HG03045 (cell line): ENCODE measurements around the gene GUCD1.

ENCODE experiments used
- ATAC-seq: cut with Tn5 transposase; IDR thresholded peaks from one replicate; pipeline ENCODE4 v1.9.1; 2021; ENCODE audit warnings: mild to moderate bottlenecking, moderate library complexity; ENCODE audit not compliant: unreplicated experiment

The GUCD1 gene

GRCh38 chr22:24504956-24505736 is 49.8 kb downstream of the GUCD1 start:
- ATAC-seq, result no peak

- no peak for ATAC-seq
Measured at GRCh38 chr22:24504540-24504939, 50.4 kb downstream of the GUCD1 start.

DNA sequence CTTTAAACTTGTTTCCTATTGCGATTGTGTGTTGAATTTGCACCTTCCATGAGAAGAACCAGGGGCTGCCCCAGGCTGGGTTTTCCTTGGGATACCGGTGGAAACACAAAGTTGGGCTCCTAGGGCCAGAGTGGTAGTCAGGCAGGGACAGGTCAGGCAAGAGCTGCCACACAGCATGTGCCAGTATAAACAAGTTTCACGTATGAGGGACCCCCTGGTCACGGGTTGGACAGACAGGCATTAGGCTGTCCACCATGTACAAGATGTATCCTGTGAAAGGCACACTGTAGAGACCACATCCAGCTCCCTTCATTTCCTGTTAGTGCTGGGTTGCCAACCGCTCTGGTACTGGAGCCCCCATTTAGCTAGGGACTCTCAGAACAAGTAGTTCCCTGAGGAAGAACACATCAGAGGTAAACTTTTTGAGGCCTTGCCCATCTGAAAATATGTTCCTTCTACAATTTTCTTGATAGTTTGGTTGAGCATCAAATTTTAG is 51.0 kb downstream of the GUCD1 start:
- ATAC-seq, result no peak

GRCh38 chr22:24503137-24503842 is 51.6 kb downstream of the GUCD1 start:
- no peak for ATAC-seq

- ATAC-seq, result no peak
Measured at GRCh38 chr22:24502541-24502940, 52.4 kb downstream of the GUCD1 start.

DNA sequence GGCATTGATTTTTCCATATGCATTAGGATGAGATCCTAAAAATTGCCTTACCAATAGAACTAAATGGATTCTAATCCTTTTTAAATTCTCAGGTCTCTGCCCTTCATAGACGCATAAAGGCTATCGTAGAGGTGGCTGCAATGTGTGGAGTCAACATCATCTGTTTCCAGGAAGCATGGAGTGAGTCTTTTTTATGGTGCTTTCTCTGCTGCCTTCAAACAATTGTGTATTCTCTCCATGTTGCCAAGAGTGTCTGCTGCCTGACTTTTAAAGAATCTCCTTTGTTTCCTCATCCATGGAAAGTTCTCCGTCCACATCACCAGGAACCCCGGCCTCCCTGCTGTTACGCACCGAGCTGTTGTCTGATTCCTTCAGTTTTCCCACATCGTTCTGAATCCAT is 52.9 kb downstream of the GUCD1 start:
- no peak for ATAC-seq

DNA sequence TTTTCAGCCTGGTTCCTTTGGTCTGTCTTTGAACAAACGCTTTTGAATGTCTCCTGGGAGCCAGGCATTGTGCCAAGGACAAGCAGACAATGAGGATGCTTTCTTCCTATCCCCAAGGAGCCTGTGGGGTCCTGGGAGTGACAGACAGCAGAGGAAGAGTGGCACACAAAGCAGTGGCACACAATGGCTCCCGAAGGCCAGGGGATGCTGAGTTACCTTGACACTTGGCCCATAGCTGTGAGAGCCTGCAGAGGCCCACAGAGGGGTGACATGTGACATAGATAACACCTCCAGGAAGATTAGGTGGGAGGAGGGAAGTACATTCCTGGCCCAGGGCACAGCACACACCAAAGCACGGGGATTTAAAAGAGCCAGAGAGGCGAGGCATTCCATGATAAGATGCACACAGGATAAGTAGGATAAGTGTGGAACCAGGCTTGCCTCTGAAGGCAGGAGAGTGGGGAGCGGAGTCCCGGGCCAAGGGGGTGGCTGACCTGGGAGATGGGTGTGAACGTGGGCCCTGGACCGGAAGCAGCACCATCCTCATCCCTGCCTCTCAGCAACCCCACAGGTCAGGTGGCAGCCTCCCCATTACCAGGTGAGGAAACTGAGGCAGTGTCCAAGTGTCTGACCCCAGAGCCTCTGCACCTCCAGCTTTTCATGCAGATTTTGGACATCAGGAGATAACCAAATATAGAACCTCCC is 53.5 kb downstream of the GUCD1 start:
- no peak for ATAC-seq

DNA sequence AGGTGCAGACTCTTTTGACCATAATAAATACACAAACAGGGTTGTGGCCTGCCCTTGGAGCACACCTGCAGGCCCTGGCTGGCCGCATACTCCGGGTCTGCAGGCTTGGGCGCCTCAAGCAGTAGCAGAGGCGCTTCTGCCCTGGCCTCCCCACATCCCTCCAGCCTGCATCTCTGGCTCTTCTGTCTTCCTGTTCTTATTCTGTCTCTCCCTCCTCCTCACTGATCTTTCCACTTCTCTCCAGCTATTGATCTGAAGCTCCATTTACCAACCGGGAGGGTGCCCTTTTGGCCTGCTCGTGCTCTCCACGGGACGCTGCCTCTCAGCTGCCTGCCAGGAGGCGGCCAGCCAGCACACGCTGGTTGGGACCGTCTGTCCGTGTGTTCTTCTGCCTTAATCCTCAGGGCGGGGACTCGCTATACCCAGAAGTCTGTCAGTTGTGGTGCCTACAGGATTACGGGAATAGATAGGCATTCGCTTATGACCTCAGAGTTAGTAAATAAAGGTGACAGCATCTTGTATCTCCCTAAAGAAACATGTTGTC is 54.6 kb downstream of the GUCD1 start:
- ATAC-seq, result no peak

DNA sequence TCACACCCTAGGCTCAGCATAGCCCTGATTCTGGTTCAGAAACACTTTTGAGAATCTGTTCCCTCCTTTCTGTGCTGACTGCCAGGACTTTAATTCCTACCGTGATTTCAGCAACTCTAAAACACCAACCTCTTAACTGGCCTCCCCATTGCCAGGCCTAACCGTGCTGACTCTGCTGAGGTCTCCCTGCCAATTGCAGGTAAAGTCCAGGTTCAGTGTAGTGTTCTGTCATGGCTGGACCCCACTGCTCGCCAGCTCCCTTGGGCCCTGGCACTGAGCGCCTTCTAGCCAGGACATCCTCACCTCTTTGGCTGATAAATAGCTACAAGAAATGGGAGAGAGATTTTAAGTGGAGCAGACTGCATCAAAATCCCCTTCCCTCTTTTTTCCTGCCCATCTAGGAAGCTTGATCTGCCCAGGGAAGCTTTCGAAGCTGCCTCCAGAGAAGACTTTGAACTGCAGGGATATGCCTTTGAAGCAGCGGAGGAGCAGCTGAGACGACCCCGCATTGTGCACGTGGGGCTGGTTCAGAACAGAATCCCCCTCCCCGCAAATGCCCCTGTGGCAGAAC is 55.1 kb downstream of the GUCD1 start:
- ATAC-seq, result no peak

GRCh38 chr22:24498824-24499223 is 56.1 kb downstream of the GUCD1 start:
- ATAC-seq, result no peak

- ATAC-seq, result no peak
Measured at GRCh38 chr22:24497841-24498258, 57.1 kb downstream of the GUCD1 start.

GRCh38 chr22:24496661-24497060 is 58.3 kb downstream of the GUCD1 start:
- ATAC-seq, result no peak

- ATAC-seq, result no peak
Measured at GRCh38 chr22:24496234-24496633, 58.7 kb downstream of the GUCD1 start.

DNA sequence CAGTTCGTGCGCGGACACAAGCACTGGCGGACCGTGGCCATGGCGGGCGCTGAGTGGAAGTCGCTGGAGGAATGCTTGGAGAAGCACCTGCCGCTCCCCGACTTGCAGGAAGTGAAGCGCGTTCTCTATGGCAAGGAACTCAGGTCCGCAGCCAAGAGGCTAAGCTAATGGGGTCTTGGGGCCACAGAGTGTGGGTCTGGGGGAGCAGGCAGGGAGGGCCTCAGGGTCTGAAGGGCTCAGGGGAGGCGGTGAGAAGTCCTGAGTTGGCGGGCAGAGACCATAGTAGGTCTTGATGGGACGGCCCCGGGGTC is 59.6 kb downstream of the GUCD1 start:
- no peak for ATAC-seq

DNA sequence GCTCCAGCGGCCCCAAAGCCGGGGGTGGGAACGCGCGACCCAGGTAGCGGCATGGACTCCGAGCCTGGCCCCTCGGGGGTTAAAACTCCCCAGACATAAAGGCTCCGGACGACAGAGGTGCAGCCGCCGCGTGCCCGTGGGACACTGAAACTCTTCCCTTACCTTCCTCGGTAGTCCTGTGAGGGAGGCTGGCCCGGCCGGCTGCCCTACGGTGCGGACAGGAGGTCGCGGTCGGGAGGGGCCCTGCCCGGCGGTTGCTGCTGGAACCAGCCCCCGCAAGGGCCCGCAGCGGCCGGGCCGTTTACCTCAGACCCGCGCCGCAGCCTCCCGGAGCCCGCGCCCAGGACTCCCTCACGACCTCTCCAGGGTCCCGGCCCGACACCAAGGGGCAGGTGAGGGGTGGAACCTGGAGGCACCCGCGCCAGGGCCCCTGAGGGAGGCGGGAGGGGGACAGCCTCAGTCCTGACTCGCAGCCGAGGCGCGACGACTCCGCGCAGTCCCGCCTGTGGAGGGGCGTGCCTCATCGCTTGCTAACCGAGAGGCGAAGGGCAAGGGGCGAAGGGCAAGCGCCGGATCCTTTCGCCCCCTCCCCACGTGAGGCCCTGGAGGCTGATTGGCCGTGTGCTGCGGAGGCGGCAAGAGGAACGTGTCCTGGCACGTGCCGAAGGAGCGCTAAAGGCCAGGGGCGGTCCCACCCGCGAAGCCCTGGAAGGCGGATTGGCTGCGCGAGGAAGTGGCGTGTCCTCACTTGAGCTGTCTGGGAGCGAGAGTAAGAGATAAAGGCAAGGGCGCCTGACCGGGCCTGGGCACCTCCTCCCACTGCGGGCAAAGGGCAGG is 60.2 kb downstream of the GUCD1 start, which contains the start of gene UPB1:
UPB1 (plus strand) TSS at position 805 of the 837 bp plus-strand sequence. CDS start 72 bp downstream, outside the sequence.
- no peak for ATAC-seq

DNA sequence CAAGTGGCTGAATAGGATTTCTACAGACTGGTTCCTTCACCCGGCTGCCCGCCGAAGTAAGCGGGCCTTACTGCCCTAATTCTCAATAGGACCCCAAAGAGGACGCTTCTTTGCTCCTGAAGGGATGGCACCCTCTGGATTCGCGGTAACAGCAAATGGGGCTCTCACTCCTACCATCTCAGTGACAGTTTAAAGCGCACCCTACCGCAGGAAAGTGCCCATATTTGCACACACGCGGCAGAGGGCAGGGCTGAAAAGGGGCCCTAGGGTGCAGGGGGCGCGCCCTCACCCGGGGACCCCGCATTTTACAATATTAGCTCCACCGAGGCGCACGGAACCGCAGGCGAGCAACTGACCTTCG is 60.8 kb downstream of the GUCD1 start:
- ATAC-seq, result no peak

DNA sequence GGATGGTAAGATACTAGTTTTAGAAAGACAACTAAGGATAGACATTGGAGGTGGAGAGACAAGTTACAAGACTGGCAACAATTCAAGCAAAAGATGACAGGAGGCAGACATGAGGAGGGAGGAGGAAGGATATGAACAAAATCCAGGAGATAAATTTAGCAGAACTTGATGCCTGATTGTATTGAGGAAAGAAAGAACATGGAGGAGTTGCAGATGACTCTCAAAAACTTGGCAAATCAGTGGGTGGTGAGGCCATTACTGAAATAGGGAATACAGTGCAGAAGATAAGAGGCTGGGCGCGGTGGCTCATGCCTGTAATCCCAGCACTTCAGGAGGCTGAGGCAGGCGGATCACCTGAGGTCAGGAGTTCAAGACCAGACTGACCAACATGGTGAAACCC is 62.5 kb downstream of the GUCD1 start:
- ATAC-seq, result no peak
